CD4-positive, alpha-beta T cell treated with Interleukin-2 at 100 ng/mL for 4 hours (primary cell): Measurements from ENCODE around the gene CA4.
"Not testable (repeated sequence)": the region's sequence is repeated elsewhere in the genome, so short reads cannot be mapped to it uniquely, and the experiment has no call there.

Experiments
- DNase-seq: peaks from one replicate; pipeline ENCODE4 v3.0.0-alpha.2; 2020; ENCODE audit warnings: low spot score

CA4 gene

GRCh38 chr17:60176763-60177162 lies 27.0 kb downstream of the CA4 start:
- not testable (repeated sequence) for DNase-seq

- DNase-seq, result not testable (repeated sequence)
These were observed 28.4 kb downstream of the CA4 start for GRCh38 chr17:60178180-60178579.

- DNase-seq, result not testable (repeated sequence)
These were observed 30.6 kb downstream of the CA4 start for GRCh38 chr17:60180380-60180779.

- DNase-seq, result not testable (repeated sequence)
These were observed 36.6 kb downstream of the CA4 start for GRCh38 chr17:60186372-60186771.

- DNase-seq, result not testable (repeated sequence)
These were observed 37.3 kb downstream of the CA4 start for GRCh38 chr17:60186846-60187745.

GRCh38 chr17:60188759-60189158 lies 39.0 kb downstream of the CA4 start:
- no peak for DNase-seq

GRCh38 chr17:60190032-60190431 lies 40.3 kb downstream of the CA4 start:
- DNase-seq, result not testable (repeated sequence)

GRCh38 chr17:60193032-60193431 lies 43.3 kb downstream of the CA4 start:
- not testable (repeated sequence) for DNase-seq

GRCh38 chr17:60193482-60193881 lies 43.7 kb downstream of the CA4 start:
- DNase-seq, result no peak

GRCh38 chr17:60194141-60194540 lies 44.4 kb downstream of the CA4 start:
- not testable (repeated sequence) for DNase-seq

- not testable (repeated sequence) for DNase-seq
These were observed 48.9 kb downstream of the CA4 start for GRCh38 chr17:60198630-60199029.

- DNase-seq, result not testable (repeated sequence)
These were observed 56.0 kb downstream of the CA4 start for GRCh38 chr17:60205782-60206181.

GRCh38 chr17:60208302-60208701 lies 58.5 kb downstream of the CA4 start:
- not testable (repeated sequence) for DNase-seq
